OCI-LY1 (cell line): ENCODE results near the gene MTERF4.

Experiments used
- H2AFZ ChIP-seq: fragments of 200-600 bp; sonication (generic), shearing (Covaris generic); 2 replicates; pipeline ENCODE4 v1.6.0; 2014; ENCODE audit warnings: antibody characterized with exemption, mild to moderate bottlenecking, low read length
- H3F3A ChIP-seq: fragments of 200-600 bp; sonication (generic), shearing (Covaris generic); 2 replicates; pipeline ENCODE4 v1.6.0; 2014; ENCODE audit warnings: mild to moderate bottlenecking, antibody characterized with exemption, low read length, moderate library complexity; ENCODE audit not compliant: insufficient read depth
- H3K27ac ChIP-seq: fragments of 200-600 bp; sonication (generic); 2 replicates; pipeline ENCODE4 v1.5.1; 2014; ENCODE audit warnings: low read length, mixed run types, mild to moderate bottlenecking, low read depth; ENCODE audit not compliant: poor library complexity, severe bottlenecking
- H3K27me3 ChIP-seq: fragments of 200-600 bp; sonication (generic); 2 replicates; pipeline ENCODE4 v1.6.0; 2014; ENCODE audit warnings: antibody characterized with exemption, mild to moderate bottlenecking, low read length, moderate library complexity; ENCODE audit not compliant: insufficient read depth
- H3K36me3 ChIP-seq: fragments of 200-600 bp; sonication (generic); 2 replicates; pipeline ENCODE4 v1.6.1; 2014; ENCODE audit warnings: mild to moderate bottlenecking, antibody characterized with exemption, low read length, moderate library complexity, mixed read lengths; ENCODE audit not compliant: insufficient read depth
- H3K4me1 ChIP-seq: fragments of 200-600 bp; sonication (generic); 2 replicates; pipeline ENCODE4 v1.5.1; 2014; ENCODE audit warnings: mild to moderate bottlenecking, low read length, moderate library complexity; ENCODE audit not compliant: insufficient read depth, severe bottlenecking
- H3K4me2 ChIP-seq: fragments of 200-600 bp; sonication (generic), shearing (Covaris generic); 2 replicates; pipeline ENCODE4 v1.6.1; 2014; ENCODE audit warnings: low read length
- H3K4me3 ChIP-seq: fragments of 200-600 bp; sonication (generic); 2 replicates; pipeline ENCODE4 v1.5.1; 2014; ENCODE audit warnings: low read length, low read depth, mild to moderate bottlenecking, mixed read lengths; ENCODE audit not compliant: poor library complexity, severe bottlenecking
- H3K79me2 ChIP-seq: fragments of 200-600 bp; shearing (Covaris generic); 2 replicates; pipeline ENCODE4 v1.6.1; 2016; ENCODE audit warnings: mixed run types, low read length, mixed read lengths; ENCODE audit not compliant: insufficient read depth
- H3K9ac ChIP-seq: fragments of 200-600 bp; sonication (generic), shearing (Covaris generic); 2 replicates; pipeline ENCODE4 v1.6.1; 2014; ENCODE audit warnings: mild to moderate bottlenecking, low read length, mixed read lengths
- H3K9me2 ChIP-seq: fragments of 200-600 bp; sonication (generic), shearing (Covaris generic); 2 replicates; pipeline ENCODE4 v1.6.1; 2014; ENCODE audit warnings: low read depth, mild to moderate bottlenecking, low read length, mixed read lengths
- H3K9me3 ChIP-seq: fragments of 200-600 bp; shearing (Covaris generic); 2 replicates; pipeline ENCODE4 v1.6.1; 2014; ENCODE audit warnings: low read length, mixed read lengths
- H4K20me1 ChIP-seq: fragments of 200-600 bp; sonication (generic), shearing (Covaris generic); 2 replicates; pipeline ENCODE4 v1.6.0; 2016; ENCODE audit warnings: mild to moderate bottlenecking, low read length; ENCODE audit not compliant: insufficient read depth
- EZH2 ChIP-seq: fragments of 200-600 bp; sonication (generic), shearing (Covaris generic); IDR thresholded peaks from 2 replicates; pipeline ENCODE4 v1.8.0; 2017; ENCODE audit warnings: borderline replicate concordance, mixed run types, mild to moderate bottlenecking, antibody characterized with exemption, low read length, moderate library complexity, mixed read lengths
- TF ChIP-seq, protein P1 (sequence below): fragments of 200-600 bp; sonication (generic), shearing (Covaris generic); IDR thresholded peaks from 2 replicates; pipeline ENCODE4 v1.5.1; 2017; ENCODE audit warnings: mild to moderate bottlenecking, antibody characterized with exemption, low read length, moderate library complexity, mixed read lengths

MTERF4 gene

DNA sequence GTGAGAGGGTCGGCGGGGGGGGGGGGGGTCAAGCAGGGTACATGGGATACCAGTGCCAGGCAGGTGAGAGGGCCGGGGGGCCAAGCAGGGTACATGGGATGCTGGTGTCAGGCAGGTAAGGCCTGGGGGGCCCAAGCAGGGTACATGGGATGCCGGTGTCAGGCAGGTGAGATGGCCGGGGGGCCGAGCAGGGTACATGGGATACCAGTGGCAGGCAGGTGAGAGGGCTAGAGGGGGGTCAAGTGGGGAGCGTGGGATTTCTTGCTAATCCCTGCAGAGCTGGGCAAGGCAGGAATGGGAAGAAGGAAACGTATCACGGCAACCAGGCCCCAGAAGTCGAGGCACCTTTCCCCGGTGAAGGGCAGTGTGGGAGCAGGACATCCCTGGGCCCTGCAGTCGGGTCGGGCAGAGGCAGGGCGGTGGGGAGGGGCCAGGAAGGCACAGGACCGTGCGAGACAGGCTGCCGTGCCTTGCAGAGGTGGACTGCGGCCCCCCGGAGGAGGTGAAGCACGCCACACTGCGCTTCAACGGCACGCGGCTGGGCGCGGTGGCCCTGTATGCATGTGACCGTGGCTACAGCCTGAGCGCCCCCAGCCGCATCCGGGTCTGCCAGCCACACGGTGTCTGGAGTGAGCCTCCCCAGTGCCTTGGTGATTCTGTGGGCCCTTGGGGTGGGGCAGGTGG, 49.3 kb downstream of the MTERF4 start:
- no peak for TF ChIP-seq EZH2
- TF ChIP-seq, protein P1, sequence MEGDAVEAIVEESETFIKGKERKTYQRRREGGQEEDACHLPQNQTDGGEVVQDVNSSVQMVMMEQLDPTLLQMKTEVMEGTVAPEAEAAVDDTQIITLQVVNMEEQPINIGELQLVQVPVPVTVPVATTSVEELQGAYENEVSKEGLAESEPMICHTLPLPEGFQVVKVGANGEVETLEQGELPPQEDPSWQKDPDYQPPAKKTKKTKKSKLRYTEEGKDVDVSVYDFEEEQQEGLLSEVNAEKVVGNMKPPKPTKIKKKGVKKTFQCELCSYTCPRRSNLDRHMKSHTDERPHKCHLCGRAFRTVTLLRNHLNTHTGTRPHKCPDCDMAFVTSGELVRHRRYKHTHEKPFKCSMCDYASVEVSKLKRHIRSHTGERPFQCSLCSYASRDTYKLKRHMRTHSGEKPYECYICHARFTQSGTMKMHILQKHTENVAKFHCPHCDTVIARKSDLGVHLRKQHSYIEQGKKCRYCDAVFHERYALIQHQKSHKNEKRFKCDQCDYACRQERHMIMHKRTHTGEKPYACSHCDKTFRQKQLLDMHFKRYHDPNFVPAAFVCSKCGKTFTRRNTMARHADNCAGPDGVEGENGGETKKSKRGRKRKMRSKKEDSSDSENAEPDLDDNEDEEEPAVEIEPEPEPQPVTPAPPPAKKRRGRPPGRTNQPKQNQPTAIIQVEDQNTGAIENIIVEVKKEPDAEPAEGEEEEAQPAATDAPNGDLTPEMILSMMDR: no peak
- Histone ChIP-seq H3K9me2 (no peaks in the 10 kb centered on the region), H3K9me3 (no peaks in the 10 kb centered on the region), H3K4me2 (no peak overlapping the region), H3F3A (no peaks in the 10 kb centered on the region), H3K27me3 (no peaks in the 10 kb centered on the region), H2AFZ (no peak overlapping the region), H3K36me3 (no peaks in the 10 kb centered on the region), H3K4me3 (no peak overlapping the region), H3K4me1 (no peaks in the 10 kb centered on the region), H3K27ac (no peak overlapping the region), H3K79me2 (no peaks in the 10 kb centered on the region), H4K20me1 (no peaks in the 10 kb centered on the region), H3K9ac (no peak overlapping the region)

- Histone ChIP-seq H3K4me1 (no peaks in the 10 kb centered on the region), H3F3A (no peaks in the 10 kb centered on the region), H2AFZ (no peak overlapping the region), H3K27ac (no peak overlapping the region), H3K4me3 (no peak overlapping the region), H4K20me1 (no peaks in the 10 kb centered on the region), H3K9me3 (no peaks in the 10 kb centered on the region), H3K36me3 (no peaks in the 10 kb centered on the region), H3K9ac (no peak overlapping the region), H3K79me2 (no peaks in the 10 kb centered on the region), H3K4me2 (no peak overlapping the region), H3K9me2 (no peaks in the 10 kb centered on the region), H3K27me3 (no peaks in the 10 kb centered on the region)
- TF ChIP-seq, protein P1: no peak
- TF ChIP-seq EZH2: no peak
Measured at GRCh38 chr2:241051578-241052487, 50.3 kb downstream of the MTERF4 start.

DNA sequence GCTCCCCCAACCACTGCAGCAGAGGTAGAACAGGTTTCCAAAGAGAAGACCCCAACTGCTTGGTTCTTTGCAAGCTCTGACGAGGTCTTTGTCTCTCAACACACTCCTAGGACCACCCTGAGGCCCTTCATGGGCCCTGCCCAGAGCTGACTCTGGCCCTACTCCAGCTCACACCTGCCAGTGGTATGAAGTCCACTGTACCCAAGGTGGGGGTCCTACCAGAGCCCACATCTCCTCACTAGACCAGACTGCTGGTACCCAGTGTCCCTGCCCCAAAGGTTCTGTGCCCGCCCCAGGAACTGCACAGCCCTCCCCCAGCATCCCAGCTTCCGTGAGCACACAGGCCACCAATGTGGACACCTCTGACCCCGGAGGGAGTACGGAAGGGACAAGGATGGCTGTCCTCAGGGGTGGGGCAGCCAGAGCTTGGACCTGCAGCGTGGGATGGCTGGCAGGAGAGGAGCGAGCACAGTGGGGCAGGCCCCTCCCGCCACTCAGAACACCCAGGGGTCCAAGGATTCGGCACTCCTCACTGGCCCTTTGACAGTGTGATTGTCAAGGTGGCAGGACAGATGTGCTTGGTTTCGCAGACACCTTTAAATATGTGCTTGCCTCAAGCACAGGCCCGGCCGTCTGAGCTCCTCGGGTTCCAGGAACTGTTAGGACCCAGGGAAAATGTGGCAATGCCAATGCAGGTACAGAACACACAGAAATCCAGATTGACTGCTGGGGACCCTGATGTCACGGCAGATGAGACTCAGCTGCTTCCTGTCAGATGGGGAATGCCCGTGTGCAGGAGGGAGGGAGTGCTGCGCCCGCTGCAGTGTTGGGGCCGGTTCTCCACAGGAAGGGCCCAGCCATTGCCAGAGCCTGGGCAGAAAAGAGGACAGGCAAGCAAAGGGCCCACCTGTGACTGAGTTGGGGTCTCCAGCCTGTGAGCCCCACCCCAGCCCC, 51.2 kb downstream of the MTERF4 start:
- Histone ChIP-seq H3K9ac (no peak overlapping the region), H3K27me3 (no peaks in the 10 kb centered on the region), H3K36me3 (no peaks in the 10 kb centered on the region), H3K9me3 (no peaks in the 10 kb centered on the region), H3K9me2 (no peaks in the 10 kb centered on the region), H3K4me3 (no peak overlapping the region), H3K79me2 (no peaks in the 10 kb centered on the region), H3K4me1 (no peaks in the 10 kb centered on the region), H2AFZ (no peak overlapping the region), H4K20me1 (no peaks in the 10 kb centered on the region), H3F3A (no peaks in the 10 kb centered on the region), H3K4me2 (no peak overlapping the region), H3K27ac (no peak overlapping the region)
- TF ChIP-seq, protein P1: no peak
- no peak for TF ChIP-seq EZH2
